GM19372 (cell line): ENCODE measurements around the gene KCNMB2.

Experiments used
- ATAC-seq: cut with Tn5 transposase; IDR thresholded peaks from one replicate; pipeline ENCODE4 v1.9.1; 2021; ENCODE audit warnings: mild to moderate bottlenecking, low read depth, moderate library complexity; ENCODE audit not compliant: unreplicated experiment

KCNMB2 gene

GRCh38 chr3:178794711-178795110, 258.5 kb downstream of the KCNMB2 start:
- no peak for ATAC-seq

- no peak for ATAC-seq
Observed at GRCh38 chr3:178795349-178795748, 259.1 kb downstream of the KCNMB2 start.

DNA sequence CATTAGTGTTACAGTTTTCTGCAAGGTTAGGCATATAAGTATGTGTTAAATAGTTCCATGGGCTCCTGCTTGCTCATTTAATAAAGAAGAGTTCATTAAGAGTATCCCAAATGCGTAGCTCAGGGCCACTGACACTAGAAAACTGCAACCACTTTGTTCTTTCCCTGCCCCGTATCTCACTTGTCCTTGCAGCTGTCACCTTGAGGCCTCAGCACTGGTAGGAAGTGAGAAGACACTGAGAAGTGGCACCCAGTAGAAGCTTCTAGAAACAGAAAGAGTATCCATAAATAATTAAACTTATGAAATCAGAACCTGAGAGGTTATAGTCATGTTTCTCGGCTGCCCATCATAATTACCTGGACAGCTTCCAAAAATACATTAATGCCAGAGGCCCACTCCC, 266.0 kb downstream of the KCNMB2 start:
- ATAC-seq = no peak

DNA sequence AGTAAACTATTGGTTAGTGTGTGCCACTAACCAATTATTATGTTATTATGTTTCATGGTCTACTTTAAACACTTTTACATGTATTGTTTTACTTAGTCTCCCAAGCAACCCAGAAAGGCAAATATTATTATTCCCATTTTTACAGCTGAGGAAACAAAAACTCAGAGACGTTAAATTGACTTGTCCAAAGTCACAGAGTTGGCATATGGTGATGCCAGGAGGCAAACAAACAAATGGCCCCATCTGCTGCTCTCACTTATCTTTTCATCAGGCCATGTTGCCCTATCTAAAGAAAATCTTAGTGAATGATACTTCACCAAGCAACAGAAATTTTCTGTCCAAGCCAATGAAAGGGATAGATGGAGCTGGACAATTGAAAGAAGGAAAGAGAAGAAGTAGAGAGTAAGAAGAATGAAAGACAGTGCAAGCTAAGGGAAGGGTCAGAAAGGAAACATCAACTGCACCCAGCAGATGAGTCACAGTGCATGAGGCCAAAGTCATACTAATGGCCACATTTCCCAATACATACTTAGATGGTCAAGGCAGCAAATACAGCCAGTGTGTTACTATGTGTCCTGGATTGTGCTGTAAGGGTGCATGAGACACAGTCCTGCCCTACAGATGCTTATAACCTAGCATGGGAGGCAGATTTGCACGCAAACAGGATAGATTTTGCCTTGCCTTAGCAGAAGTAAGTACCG, 266.9 kb downstream of the KCNMB2 start:
- no peak for ATAC-seq

- ATAC-seq = no peak
Observed at GRCh38 chr3:178804606-178805005, 268.4 kb downstream of the KCNMB2 start.

- no peak for ATAC-seq
Observed at GRCh38 chr3:178805741-178806140, 269.5 kb downstream of the KCNMB2 start.

- ATAC-seq = no peak
Observed at GRCh38 chr3:178806651-178807050, 270.4 kb downstream of the KCNMB2 start.

DNA sequence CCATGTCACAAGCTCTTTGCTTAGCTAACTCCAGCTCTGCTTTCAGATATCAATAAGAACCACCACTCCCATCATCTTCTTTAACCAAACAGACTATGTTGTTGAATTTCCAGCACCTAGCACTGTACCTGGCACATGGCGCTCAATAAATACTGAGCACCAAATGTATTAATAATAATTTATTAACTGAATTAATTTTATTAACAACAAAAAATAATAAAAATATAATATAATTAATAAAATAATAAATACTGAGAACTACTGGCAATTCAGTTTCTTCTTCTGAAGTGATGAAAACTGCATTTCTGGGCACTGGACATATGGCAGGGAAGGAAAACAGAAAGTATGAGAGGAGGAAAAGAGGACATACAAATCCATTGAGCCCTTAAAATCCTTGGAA, 271.5 kb downstream of the KCNMB2 start:
- ATAC-seq = no peak

DNA sequence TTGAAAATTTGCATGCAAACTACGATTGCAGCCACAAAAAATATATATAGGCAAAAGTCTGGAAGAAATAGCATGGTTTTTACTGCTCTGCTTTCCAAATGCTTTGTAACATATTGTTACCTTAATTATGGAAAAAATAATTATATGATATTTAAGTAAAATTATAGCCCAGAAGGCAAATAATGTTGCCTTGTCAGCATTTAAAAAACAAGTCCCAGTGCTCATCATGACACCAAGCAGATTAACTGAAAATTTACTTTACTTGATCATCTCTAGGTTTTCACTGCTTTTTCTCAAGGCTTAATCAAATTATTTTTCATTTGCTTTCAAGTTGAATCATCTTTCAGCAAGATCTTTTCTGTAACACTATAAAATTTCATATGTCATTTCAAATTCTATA, 272.5 kb downstream of the KCNMB2 start:
- no peak for ATAC-seq

DNA sequence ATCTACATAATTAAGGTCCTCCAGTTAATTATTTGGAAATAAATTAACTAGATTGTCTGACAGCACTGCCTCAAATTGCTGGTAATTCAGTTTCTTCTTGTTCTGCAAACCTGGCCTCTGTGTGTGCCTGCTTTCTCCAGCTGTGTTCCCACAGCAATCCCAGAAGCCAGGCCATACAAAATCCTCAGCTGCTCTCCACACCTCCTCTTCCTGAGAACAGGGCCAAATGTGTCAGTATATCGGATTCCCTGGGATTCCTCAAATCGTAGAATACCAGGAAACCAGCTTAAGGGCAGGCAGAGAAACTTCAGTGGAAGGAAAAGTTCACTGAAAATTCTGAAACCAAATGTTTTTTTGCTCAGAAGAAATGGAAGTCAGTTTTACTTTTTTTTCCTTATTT, 273.9 kb downstream of the KCNMB2 start:
- no peak for ATAC-seq

- ATAC-seq = no peak
Observed at GRCh38 chr3:178822722-178823121, 286.5 kb downstream of the KCNMB2 start.

GRCh38 chr3:178823150-178823549, 286.9 kb downstream of the KCNMB2 start:
- ATAC-seq = no peak

DNA sequence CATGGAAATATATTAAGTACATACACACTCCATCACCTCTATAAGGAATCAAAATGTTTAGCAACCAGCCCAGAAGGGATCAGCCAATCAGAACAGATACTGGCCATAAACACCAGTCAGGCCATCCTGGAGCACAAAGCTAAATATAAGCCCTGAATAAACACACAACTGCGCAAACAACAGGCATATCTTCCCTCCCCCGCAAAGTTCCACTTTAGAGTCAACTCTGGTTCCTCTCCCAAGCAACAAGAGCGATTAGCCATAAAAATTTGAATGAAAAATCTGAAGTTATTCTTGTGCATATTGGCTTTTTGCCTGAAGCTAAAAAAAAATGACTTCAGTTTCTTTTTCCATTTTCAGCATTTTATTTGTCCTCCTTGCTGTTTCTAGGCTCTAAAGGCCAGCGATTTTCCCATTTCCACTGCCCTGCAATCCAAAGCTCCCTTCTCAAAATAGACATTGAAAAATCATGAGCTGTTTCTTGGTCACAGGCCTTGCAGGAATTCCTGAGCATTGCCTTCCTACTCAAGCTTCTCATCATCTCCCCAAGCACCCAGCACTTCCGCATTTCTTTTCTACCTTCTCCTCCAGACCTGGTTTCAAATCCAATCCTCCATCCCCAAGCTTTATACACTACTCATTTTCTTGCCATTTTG, 287.5 kb downstream of the KCNMB2 start:
- no peak for ATAC-seq

GRCh38 chr3:178826435-178827123, 290.3 kb downstream of the KCNMB2 start:
- ATAC-seq = no peak

GRCh38 chr3:178827285-178827856, 291.1 kb downstream of the KCNMB2 start:
- ATAC-seq = no peak

DNA sequence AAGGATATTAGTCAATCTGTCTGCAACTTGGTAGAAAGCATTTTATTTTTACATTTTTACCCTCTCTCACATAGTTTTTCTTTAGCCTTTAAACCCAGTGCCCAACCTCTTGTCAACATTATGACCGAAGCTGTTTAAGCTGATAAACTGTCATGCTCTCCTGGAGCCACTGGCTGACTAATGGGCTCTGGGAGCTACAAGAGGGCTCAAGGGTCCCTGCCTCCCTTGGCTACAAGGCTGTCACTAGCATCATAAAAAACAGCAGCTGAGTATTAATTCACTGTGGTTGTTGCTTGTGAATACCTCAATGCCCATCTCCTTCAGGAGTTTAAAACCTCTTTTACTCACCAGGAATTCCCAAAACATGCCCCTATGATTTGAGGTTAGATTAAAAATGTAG, 297.5 kb downstream of the KCNMB2 start:
- ATAC-seq = no peak

GRCh38 chr3:178835033-178835432, 298.8 kb downstream of the KCNMB2 start:
- no peak for ATAC-seq

DNA sequence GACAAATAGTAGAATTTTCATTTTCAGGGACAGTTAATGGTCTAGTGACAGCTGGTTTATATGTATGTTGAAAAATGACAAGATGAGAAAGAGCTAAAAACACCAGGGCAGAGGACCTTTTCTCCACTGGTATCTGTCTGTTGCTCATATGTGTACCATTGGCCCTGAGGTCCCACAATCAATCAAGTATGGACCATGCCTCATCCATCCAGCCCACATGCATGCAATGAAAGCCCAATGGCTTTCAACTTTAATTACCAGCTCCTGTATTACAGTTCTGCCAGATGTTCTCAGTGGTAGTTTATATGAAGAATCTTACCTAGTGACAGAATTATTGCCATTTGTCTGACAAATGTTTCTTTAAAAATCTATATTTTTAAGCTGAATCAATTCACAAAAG, 301.3 kb downstream of the KCNMB2 start:
- no peak for ATAC-seq

- no peak for ATAC-seq
Observed at GRCh38 chr3:178840586-178840985, 304.4 kb downstream of the KCNMB2 start.

DNA sequence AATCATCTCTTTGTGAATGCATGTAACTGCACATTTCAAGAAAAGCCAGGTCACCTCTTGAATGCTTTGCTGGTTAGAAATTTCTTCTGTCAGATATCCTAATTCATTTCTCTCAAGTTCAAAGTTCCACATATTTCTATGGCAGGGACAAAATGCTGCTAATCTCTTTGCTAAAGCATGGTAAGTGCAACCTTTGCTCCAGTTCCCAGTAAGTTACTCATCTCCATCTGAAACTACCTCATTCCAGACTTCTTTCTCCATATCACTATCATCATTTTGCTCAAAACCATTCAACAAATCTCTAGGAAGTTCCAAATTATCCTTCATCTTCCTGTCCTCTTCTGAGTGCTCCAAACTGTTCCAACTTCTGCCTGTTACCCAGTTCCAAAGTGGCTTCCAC, 304.8 kb downstream of the KCNMB2 start:
- ATAC-seq = no peak

DNA sequence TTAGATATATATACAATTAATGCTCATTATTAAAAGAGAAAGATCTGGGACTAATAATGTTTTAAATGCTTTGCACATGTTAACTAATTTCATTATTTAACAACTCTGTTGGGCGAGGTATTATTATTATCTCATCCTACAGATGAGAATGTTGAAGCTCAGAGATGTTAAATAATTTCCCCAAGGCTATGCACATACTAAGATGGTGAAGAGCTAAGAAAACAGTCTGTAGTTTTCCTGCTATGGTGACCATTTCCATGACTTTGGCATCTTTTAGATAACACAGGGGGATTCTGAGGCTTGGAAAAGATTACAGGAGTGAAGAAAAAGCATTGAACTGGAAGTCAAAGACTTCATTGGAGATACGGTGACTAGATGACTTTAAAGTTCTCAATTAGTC, 308.7 kb downstream of the KCNMB2 start:
- ATAC-seq = no peak
